GM18526 (cell line): ENCODE results near the gene TRIM44.

Experiments used
- POLR2A ChIP-seq: IDR thresholded peaks from 3 replicates; pipeline ENCODE4 v1.6.1; 2011; ENCODE audit not compliant: insufficient read length; ENCODE audit errors: extremely low read depth

The TRIM44 gene

DNA sequence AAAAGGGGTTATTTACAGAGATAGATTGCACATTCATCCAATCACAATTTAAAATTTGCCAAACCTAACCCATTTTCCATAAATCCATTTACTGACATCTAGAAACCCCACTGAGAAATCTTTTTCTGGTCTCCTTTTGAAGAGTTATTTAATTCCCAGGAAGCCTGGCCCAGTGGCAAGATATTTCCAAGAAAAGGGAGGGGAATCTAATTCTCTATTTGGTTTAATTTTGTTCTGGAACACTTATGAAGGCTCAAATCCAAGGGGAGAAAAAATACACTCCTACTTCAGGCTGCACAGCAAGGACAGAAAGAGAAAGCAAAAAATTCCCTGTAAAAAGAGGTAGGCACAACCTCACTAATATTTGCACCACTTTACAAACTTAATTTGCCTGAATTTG, 193.1 kb downstream of the TRIM44 start:
- no peak for TF ChIP-seq POLR2A

DNA sequence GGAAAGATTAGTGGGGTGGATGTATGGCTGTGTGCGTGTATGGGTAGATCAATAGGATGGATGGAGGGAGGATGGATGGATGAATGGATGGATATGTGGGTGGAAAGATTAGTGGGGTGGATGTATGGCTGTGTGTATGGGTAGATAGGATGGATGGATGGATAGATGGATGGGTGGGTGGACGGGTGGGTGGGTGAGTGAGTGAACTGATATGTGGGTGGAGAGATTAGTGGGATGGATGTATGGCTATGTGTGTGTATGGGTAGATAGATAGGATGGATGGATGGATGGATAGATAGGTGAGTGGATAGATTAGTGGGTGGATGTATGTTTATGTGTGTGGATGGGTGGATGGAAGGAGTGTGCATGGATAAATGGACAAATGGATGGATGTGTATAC, 193.7 kb downstream of the TRIM44 start:
- TF ChIP-seq POLR2A = no peak

DNA sequence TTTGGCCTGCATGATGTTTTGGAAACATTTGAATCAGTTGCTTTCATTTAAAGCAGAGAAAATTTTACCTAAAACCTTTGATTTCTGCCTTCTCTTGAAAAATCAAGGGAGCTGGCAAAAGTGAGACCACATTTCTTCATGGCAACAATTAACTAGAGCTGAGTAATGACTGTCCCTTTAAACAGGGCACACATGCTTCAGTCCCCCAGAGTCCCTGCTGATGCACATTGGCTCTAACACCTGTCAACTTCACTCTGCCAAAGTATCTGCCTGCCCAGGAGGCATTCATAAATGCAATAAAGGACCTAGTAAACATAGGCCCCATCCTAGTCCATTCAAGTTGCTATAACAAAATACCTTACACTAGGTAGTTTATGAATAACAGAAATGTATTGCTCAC, 194.2 kb downstream of the TRIM44 start:
- no peak for TF ChIP-seq POLR2A

DNA sequence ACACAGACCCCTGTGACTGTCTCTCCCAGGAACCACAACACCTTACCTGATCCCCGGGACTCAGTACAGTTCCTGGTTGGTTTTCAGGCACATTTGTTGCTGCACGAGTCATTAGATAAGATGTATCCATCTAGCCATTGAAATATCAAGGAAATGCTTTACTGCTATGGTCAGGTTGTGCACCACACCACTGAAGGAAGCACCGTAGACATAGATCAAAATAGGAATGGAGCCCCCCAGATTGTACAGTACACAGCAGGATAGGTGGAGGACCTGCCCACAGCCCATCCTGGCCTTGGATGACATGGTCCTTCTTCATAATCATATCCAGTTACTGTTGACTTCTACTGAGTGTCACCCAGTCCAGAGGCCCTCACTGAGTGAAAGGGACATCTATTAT, 195.3 kb downstream of the TRIM44 start:
- TF ChIP-seq POLR2A = no peak

DNA sequence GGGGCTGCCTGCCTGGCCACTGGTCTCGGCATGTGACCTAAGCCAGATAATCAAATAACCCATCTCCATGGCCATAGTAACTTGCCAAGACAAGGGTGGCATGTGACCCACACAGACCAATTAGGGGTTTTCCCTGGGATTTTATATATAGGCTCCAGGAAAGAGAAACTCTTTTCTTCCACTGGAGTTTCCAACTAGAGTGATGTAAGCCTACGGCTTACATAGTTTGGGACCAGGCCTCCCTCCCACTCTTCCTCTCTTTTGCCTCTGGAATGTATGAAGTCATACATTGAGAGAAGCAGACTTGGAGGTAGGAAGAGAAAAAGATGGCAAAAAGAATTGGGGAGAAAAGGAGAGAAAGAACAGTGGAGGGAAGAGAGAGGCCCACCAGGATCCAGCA, 196.7 kb downstream of the TRIM44 start:
- TF ChIP-seq POLR2A = no peak

DNA sequence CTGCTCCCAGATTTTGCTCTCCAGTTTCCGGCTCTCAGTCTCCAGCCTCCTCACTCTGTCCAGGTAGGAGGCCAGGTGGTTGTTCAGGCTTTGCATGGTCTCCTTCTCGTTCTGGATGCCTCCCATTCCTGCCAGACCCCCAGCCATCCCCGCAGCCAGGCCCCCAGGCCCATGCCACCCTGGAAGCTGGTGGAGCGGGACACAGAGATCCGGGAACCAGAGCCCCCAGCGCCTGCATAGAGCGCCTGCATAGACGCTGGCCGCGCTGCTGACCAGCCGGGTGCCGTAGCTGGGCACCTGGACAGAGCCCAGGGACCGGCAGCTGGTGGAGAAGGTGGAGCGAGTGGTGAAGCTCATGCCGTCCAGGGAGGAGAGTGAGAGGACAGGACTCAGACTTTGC, 198.6 kb downstream of the TRIM44 start:
- no peak for TF ChIP-seq POLR2A

DNA sequence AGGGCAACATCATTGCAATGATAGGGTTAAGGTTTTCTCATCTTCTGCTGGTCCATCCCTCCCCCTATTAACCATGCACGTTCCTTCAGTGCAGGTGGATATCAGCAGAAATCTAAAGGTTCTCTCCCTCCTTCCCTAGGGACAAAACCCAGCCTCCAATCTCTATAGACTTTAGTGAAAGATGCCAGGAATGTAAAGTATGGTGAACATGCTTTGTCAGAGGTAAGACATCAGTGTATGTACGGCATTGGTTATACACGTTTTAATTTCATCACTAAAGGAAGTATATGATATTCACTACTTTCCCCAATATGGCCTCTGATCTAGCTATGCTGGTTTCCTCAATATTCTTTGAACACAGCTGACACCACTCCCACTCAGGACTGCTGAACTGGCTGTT, 200.1 kb downstream of the TRIM44 start:
- no peak for TF ChIP-seq POLR2A

DNA sequence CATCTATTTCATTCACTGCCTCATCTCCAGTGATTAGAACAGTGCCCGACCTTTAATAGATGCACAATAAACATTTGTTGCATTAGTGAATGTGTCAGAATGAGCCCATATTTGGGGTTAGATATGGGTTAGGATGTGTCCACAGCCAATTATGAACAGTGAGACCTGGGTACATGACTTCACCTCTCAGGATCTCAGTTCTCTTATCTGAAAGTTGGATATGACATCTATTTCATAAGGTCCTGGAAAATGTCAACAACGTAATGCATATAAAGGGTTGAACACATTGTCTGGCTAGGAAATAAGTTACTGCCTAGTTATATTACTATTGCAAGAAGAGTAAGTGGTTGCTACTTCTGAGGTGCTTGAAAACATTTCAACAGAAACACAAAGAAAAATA, 201.6 kb downstream of the TRIM44 start:
- TF ChIP-seq POLR2A = no peak

DNA sequence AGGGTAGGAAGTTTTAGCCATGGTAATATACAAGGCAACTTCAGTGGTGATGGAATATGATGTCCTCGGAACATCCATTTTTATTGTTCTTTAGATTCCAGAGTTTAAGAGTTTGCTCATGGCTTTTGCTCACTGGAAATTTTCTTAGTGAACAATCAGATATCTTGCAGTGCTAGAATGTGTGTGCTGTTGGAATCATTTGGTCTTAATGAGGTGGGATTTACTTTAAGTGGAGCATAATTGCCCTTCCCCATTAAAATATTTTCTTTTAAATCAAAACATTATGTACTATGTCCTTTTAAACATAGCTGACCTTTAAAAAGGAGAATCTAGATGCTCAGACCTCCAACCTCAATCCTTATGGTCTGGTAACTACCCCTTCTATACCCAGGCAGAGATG, 204.0 kb downstream of the TRIM44 start:
- TF ChIP-seq POLR2A = no peak
